ENCODE measurements around the gene CDH24. TPM values are rescaled to one million over a fixed set of nuclear protein-coding genes. Genes with fewer than 3 reads are reported as not detected.

Gene CDH24
- total and polyA plus RNA-seq, 2 of the 13 experiments (the other 11 are each of a cell fraction or from before 2014, with no cell fraction given) = 0.69 to 0.99 TPM

DNA sequence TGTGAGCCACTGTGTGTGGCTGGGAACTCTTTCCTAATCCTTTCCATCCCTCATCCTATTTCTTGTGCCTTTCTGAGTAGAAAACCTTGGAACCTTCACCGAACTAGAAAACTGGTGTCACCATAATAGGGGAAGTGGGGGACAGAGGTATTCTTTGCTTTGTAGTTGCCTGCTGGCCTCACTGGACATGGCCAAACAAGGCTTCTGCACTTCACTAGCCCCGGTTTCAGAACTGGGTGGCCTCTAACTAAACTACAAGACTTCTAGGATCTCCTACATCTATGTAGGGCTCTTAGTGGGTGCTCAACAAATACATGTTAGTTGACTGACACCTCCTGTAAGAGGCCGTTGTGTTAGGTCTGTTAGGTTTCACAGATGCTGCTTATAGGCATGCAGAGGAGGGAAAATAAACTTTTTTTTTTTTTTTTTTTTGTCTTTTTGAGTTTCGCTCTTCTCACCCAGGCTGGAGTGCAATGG lies 48.1 kb upstream of the CDH24 start (continued):
- TF ChIP-seq, protein P1, sequence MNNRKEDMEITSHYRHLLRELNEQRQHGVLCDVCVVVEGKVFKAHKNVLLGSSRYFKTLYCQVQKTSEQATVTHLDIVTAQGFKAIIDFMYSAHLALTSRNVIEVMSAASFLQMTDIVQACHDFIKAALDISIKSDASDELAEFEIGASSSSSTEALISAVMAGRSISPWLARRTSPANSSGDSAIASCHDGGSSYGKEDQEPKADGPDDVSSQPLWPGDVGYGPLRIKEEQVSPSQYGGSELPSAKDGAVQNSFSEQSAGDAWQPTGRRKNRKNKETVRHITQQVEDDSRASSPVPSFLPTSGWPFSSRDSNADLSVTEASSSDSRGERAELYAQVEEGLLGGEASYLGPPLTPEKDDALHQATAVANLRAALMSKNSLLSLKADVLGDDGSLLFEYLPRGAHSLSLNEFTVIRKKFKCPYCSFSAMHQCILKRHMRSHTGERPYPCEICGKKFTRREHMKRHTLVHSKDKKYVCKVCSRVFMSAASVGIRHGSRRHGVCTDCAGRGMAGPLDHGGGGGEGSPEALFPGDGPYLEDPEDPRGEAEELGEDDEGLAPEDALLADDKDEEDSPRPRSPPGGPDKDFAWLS (CRISPR knock-in tag; IDR thresholded peaks at IDR 0.05; ENCODE audit: borderline replicate concordance) = no peak
- TF ChIP-seq ZNF790 (CRISPR knock-in tag; IDR thresholded peaks at IDR 0.05; ENCODE audit: borderline replicate concordance) (no peak), ZNF770 (CRISPR knock-in tag; IDR thresholded peaks at IDR 0.05) (peak; percentile 84), SNAI1 (CRISPR knock-in tag; IDR thresholded peaks at IDR 0.05; ENCODE audit: borderline replicate concordance) (no peak), PHF21A (CRISPR knock-in tag; IDR thresholded peaks at IDR 0.05) (no peak), ZNF652 (CRISPR knock-in tag; IDR thresholded peaks at IDR 0.05; ENCODE audit: borderline replicate concordance, low read depth) (no peak), PHF8 (CRISPR knock-in tag; IDR thresholded peaks at IDR 0.05) (no peak), TCF7 (IDR thresholded peaks at IDR 0.05; ENCODE audit: low read depth) (no peak), ZFX (CRISPR knock-in tag; IDR thresholded peaks at IDR 0.05; ENCODE audit: low read depth) (no peak), PBX3 (CRISPR knock-in tag; IDR thresholded peaks at IDR 0.05; ENCODE audit: borderline replicate concordance) (no peak), CENPT (CRISPR knock-in tag; IDR thresholded peaks at IDR 0.05; ENCODE audit: low read depth) (no peak), ZNF383 (CRISPR knock-in tag; IDR thresholded peaks at IDR 0.05; ENCODE audit: borderline replicate concordance) (no peak), ZNF530 (CRISPR knock-in tag; IDR thresholded peaks at IDR 0.05; ENCODE audit: low read depth) (no peak)
- TF ChIP-seq, protein P2, sequence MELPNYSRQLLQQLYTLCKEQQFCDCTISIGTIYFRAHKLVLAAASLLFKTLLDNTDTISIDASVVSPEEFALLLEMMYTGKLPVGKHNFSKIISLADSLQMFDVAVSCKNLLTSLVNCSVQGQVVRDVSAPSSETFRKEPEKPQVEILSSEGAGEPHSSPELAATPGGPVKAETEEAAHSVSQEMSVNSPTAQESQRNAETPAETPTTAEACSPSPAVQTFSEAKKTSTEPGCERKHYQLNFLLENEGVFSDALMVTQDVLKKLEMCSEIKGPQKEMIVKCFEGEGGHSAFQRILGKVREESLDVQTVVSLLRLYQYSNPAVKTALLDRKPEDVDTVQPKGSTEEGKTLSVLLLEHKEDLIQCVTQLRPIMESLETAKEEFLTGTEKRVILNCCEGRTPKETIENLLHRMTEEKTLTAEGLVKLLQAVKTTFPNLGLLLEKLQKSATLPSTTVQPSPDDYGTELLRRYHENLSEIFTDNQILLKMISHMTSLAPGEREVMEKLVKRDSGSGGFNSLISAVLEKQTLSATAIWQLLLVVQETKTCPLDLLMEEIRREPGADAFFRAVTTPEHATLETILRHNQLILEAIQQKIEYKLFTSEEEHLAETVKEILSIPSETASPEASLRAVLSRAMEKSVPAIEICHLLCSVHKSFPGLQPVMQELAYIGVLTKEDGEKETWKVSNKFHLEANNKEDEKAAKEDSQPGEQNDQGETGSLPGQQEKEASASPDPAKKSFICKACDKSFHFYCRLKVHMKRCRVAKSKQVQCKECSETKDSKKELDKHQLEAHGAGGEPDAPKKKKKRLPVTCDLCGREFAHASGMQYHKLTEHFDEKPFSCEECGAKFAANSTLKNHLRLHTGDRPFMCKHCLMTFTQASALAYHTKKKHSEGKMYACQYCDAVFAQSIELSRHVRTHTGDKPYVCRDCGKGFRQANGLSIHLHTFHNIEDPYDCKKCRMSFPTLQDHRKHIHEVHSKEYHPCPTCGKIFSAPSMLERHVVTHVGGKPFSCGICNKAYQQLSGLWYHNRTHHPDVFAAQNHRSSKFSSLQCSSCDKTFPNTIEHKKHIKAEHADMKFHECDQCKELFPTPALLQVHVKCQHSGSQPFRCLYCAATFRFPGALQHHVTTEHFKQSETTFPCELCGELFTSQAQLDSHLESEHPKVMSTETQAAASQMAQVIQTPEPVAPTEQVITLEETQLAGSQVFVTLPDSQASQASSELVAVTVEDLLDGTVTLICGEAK (IDR thresholded peaks at IDR 0.05) = no peak
- TF ChIP-seq, protein P2 (CRISPR knock-in tag; IDR thresholded peaks at IDR 0.05) = no peak
